Endothelial cell of umbilical vein (primary cell): Measurements from ENCODE around the gene TMEM154. TPM values are rescaled to one million over a fixed set of nuclear protein-coding genes. Genes with fewer than 3 reads are reported as not detected.

Source experiments
- BruUV-seq: library from RNA; stranded (reverse); fragments of 400-500 nt; replicated peaks from 2 replicates; lab custom pipeline; 2021; lab: Mats Ljungman, UMichigan
- CTCF ChIA-PET: fragments of 300-600, 350-600 bp; sonication (Branson Sonifier 250); formaldehyde crosslinking; loops from one replicate; lab custom pipeline; 2021; ENCODE audit warnings: antibody characterized with exemption, inconsistent platforms; lab: Charles Lee
- POLR2A ChIA-PET: fragments of 300-600, 350-600 bp; sonication (Branson Sonifier 250); formaldehyde crosslinking; loops from one replicate; lab custom pipeline; 2021; ENCODE audit warnings: antibody characterized with exemption, inconsistent platforms; lab: Charles Lee
- DNase-seq: peaks from one replicate; pipeline ENCODE4 v3.0.0-alpha.2; 2011; ENCODE audit warnings: low read depth, low spot score
- FAIRE-seq: peaks from 2 replicates; lab custom pipeline; 2011; peaks lifted over from hg19 to GRCh38; lab: Jason Lieb, UNC
- H2AFZ ChIP-seq: 2 replicates; pipeline ENCODE4 v1.6.0; 2012; ENCODE audit warnings: low read depth, low read length, control low read depth, inconsistent platforms
- H3K27ac ChIP-seq: 2 replicates; pipeline ENCODE4 v1.5.1; 2011; ENCODE audit warnings: low read depth, mild to moderate bottlenecking, control low read depth, low read length, moderate library complexity; ENCODE audit not compliant: insufficient read depth
- H3K27me3 ChIP-seq, 2 experiments: 2 replicates each; pipeline versions ENCODE4 v1.6.0 to v1.6.1; 2011; ENCODE audit warnings: low read length in 2 of 2, mixed read lengths in 1 of 2; ENCODE audit not compliant: control insufficient read depth in 2 of 2, insufficient read depth in 2 of 2
- H3K36me3 ChIP-seq, 2 experiments: 2 replicates in 1 of 2; 3 replicates in 1 of 2; pipeline ENCODE4 v1.5.1; 2011; ENCODE audit warnings: low read length in 2 of 2, mild to moderate bottlenecking in 1 of 2, moderate library complexity in 1 of 2; ENCODE audit not compliant: control insufficient read depth in 2 of 2, insufficient read depth in 2 of 2; ENCODE audit errors: extremely low read depth in 1 of 2
- H3K4me1 ChIP-seq: 3 replicates; pipeline ENCODE4 v1.5.1; 2011; ENCODE audit warnings: mild to moderate bottlenecking, low read length; ENCODE audit not compliant: control insufficient read depth, insufficient read depth; ENCODE audit errors: extremely low read depth
- H3K4me2 ChIP-seq: 2 replicates; pipeline ENCODE4 v1.6.1; 2011; ENCODE audit warnings: low read length, control low read depth, mixed read lengths; ENCODE audit not compliant: insufficient read depth
- H3K4me3 ChIP-seq, 3 experiments: fragments of 200-600 bp in 1 of 3; sonication (generic), shearing (Covaris generic) in 1 of 3; replicated peaks in 1 of 3; 2 replicates each; pipeline ENCODE4 v1.5.1; 2011 to 2016; ENCODE audit warnings: control low read depth in 3 of 3, low read length in 3 of 3, mild to moderate bottlenecking in 2 of 3, inconsistent platforms in 1 of 3, low read depth in 1 of 3, moderate library complexity in 1 of 3; ENCODE audit not compliant: insufficient read depth in 1 of 3
- H3K79me2 ChIP-seq: 2 replicates; pipeline ENCODE4 v1.6.0; 2012; ENCODE audit warnings: low read length, inconsistent platforms; ENCODE audit not compliant: control insufficient read depth, insufficient read depth
- H3K9ac ChIP-seq: replicated peaks from 2 replicates; pipeline ENCODE3; 2011; ENCODE audit warnings: low read length, control low read depth; ENCODE audit not compliant: insufficient read depth; ENCODE audit errors: extremely low read depth
- H3K9me1 ChIP-seq: replicated peaks from 3 replicates; pipeline ENCODE4 v1.6.0; 2011; ENCODE audit warnings: mild to moderate bottlenecking, low read length; ENCODE audit not compliant: control insufficient read depth, insufficient read depth; ENCODE audit errors: extremely low read depth
- H3K9me3 ChIP-seq: replicated peaks from 2 replicates; pipeline ENCODE4 v1.5.1; 2012; ENCODE audit warnings: low read length, inconsistent platforms; ENCODE audit not compliant: control insufficient read depth, insufficient read depth
- H4K20me1 ChIP-seq: replicated peaks from 2 replicates; pipeline ENCODE3; 2011; ENCODE audit warnings: mild to moderate bottlenecking, low read length; ENCODE audit not compliant: control insufficient read depth, insufficient read depth; ENCODE audit errors: extremely low read depth
- EZH2 ChIP-seq: IDR thresholded peaks from 2 replicates; pipeline ENCODE4 v1.6.1; 2012; ENCODE audit warnings: borderline replicate concordance, low read depth, mild to moderate bottlenecking, moderate library complexity, low read length, inconsistent platforms; ENCODE audit not compliant: severe bottlenecking
- FOS ChIP-seq: IDR thresholded peaks from 2 replicates; pipeline ENCODE4 v1.6.1; 2011; ENCODE audit warnings: mild to moderate bottlenecking, low read length, moderate library complexity, borderline replicate concordance; ENCODE audit not compliant: insufficient read depth
- GATA2 ChIP-seq: IDR thresholded peaks from 2 replicates; pipeline ENCODE4 v1.7.0; 2011; ENCODE audit warnings: low read depth, mild to moderate bottlenecking, moderate library complexity, mixed read lengths, low read length; ENCODE audit not compliant: insufficient read length, insufficient read depth
- JUN ChIP-seq: IDR thresholded peaks from 2 replicates; pipeline ENCODE4 v1.6.1; 2011; ENCODE audit warnings: borderline replicate concordance, low read depth; ENCODE audit not compliant: insufficient read length, insufficient read depth
- MYC ChIP-seq: IDR thresholded peaks from one replicate; pipeline ENCODE4 v1.6.1; 2011; ENCODE audit warnings: mild to moderate bottlenecking, low read depth, low read length
- POLR2A ChIP-seq: IDR thresholded peaks from 2 replicates; pipeline ENCODE4 v1.6.1; 2012; ENCODE audit warnings: low read depth, mild to moderate bottlenecking, control low read depth, low read length
- POLR2AphosphoS5 ChIP-seq: IDR thresholded peaks from 2 replicates; pipeline ENCODE4 v1.6.1; 2012; ENCODE audit warnings: low read depth, mild to moderate bottlenecking, control low read depth, low read length, moderate library complexity; ENCODE audit not compliant: insufficient read depth
- dilution Hi-C: fragments of 300-500 bp; cut with MboI; formaldehyde crosslinking; loops from one replicate; pipeline ENCODE4 v1.15.0; 2019; ENCODE audit warnings: low sequenced_read_pairs; ENCODE audit not compliant: extremely low pct_ligation_motif_present
- intact Hi-C: fragments of 100-400 bp; cut with micrococcal nuclease; formaldehyde crosslinking; loops from one replicate; pipeline ENCODE4 v1.10.0; 2022
- polyA plus RNA-seq, 4 experiments: library from polyadenylated mRNA; depleted of rRNA in 3 of 4; stranded (reverse) in 3 of 4; unstranded in 1 of 4; fragments of >200 nt; gene quantifications; 2 replicates each; pipeline versions ENCODE4 v1.2.1 to v1.2.3, GENCODE V29; 2011 to 2012; ENCODE audit warnings: missing spikeins in 1 of 4
- total RNA-seq: library from RNA; stranded (reverse); gene quantifications from 2 replicates; pipeline ENCODE4 v1.2.3, GENCODE V29; 2021
- TF ChIP-seq, protein P1 (sequence below), 2 donors: IDR thresholded peaks; 1 replicate in 1 of 2; 2 replicates in 1 of 2; pipeline ENCODE4 v1.5.1; 2011; ENCODE audit warnings: low read length in 2 of 2, mild to moderate bottlenecking in 2 of 2, moderate library complexity in 2 of 2, control low read depth in 1 of 2, inconsistent platforms in 1 of 2, low read depth in 1 of 2; ENCODE audit not compliant: insufficient read depth in 1 of 2; ENCODE audit errors: extremely low read depth in 1 of 2
- TF ChIP-seq, protein P2 (sequence below): IDR thresholded peaks from 2 replicates; pipeline ENCODE4 v1.6.1; 2011; ENCODE audit not compliant: insufficient read depth, insufficient read length

Gene TMEM154
- total and polyA plus RNA-seq, 2 donors (not counting 3 experiments of a cell fraction or from before 2014, with no cell fraction given): 5.4 to 50.0 TPM

DNA sequence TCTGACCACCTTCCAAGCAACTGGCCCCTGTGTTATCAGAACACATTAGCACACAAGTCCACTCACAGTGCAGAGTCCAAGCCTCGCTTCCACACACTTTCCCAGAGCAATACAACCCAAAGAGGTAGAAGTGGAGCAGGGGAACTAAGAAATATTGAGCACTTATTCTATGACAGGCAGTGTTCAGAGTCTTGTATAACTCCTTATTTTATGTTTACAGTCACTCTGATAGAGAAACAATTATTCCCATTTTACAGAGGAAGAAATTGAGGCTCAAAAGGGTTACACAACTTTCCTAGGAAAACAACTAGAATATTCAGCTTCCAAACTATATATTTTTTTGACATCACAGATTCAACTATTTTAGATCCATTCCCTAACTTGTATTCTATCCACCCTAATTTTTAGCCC lies 18.3 kb upstream of the TMEM154 start:
- Histone ChIP-seq H3K27ac (no peak overlapping the region), H3K36me3 (no peaks in the 10 kb centered on the region), H3K27me3 (peaks cover 9 to 10% of the 10 kb centered on the region in 2 experiments), H4K20me1 (no peaks in the 10 kb centered on the region), H3K4me3 (no peak overlapping the region), H2AFZ (no peak overlapping the region), H3K9me3 (no peaks in the 10 kb centered on the region), H3K79me2 (no peaks in the 10 kb centered on the region), H3K9ac (no peak overlapping the region), H3K4me2 (no peak overlapping the region), H3K9me1 (no peaks in the 10 kb centered on the region), H3K4me1 (no peaks in the 10 kb centered on the region)
- dilution Hi-C loops (no loop called here), intact Hi-C loops (no loop called here)
- ChIA-PET POLR2A (no interaction called here), CTCF (interaction anchor here (1.8 kb wide), 1 partner anchor 197 kb away, joined by 6 read pairs; no protein-coding TSS in a partner anchor)
- FAIRE-seq: no peak
- TF ChIP-seq, protein P1, sequence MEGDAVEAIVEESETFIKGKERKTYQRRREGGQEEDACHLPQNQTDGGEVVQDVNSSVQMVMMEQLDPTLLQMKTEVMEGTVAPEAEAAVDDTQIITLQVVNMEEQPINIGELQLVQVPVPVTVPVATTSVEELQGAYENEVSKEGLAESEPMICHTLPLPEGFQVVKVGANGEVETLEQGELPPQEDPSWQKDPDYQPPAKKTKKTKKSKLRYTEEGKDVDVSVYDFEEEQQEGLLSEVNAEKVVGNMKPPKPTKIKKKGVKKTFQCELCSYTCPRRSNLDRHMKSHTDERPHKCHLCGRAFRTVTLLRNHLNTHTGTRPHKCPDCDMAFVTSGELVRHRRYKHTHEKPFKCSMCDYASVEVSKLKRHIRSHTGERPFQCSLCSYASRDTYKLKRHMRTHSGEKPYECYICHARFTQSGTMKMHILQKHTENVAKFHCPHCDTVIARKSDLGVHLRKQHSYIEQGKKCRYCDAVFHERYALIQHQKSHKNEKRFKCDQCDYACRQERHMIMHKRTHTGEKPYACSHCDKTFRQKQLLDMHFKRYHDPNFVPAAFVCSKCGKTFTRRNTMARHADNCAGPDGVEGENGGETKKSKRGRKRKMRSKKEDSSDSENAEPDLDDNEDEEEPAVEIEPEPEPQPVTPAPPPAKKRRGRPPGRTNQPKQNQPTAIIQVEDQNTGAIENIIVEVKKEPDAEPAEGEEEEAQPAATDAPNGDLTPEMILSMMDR (IDR thresholded peaks at IDR 0.05; ENCODE audit: extremely low read depth in 1 of 2, insufficient read depth in 1 of 2, low read depth in 1 of 2, low read length in 2 of 2): no peak
- TF ChIP-seq, protein P2, sequence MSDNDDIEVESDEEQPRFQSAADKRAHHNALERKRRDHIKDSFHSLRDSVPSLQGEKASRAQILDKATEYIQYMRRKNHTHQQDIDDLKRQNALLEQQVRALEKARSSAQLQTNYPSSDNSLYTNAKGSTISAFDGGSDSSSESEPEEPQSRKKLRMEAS: no peak
- TF ChIP-seq GATA2 (no peak), EZH2 (no peak), POLR2AphosphoS5 (no peak), POLR2A (no peak), JUN (no peak), FOS (no peak), MYC (no peak)
- no peak for DNase-seq
- BruUV-seq: no TSS peak
